GM18498 (cell line): ENCODE results near the gene CAB39.
A peak's percentile ranks its signal among the peaks of the same experiment; 100 is the strongest.

Source experiments
- ATAC-seq: cut with Tn5 transposase; IDR thresholded peaks from one replicate; pipeline ENCODE4 v1.9.1; 2021; ENCODE audit warnings: mild to moderate bottlenecking, moderate library complexity; ENCODE audit not compliant: unreplicated experiment

The CAB39 gene

GRCh38 chr2:230811508-230811907 is 98.9 kb downstream of the CAB39 start:
- ATAC-seq = no peak

- ATAC-seq = no peak
These were observed 99.4 kb downstream of the CAB39 start for GRCh38 chr2:230812033-230812432.

GRCh38 chr2:230814616-230815015 is 102.0 kb downstream of the CAB39 start:
- no peak for ATAC-seq

- no peak for ATAC-seq
These were observed 102.4 kb downstream of the CAB39 start for GRCh38 chr2:230815088-230815487.

- ATAC-seq = no peak
These were observed 104.1 kb downstream of the CAB39 start for GRCh38 chr2:230816735-230817134.

GRCh38 chr2:230819433-230819832 is 106.8 kb downstream of the CAB39 start:
- ATAC-seq = no peak

GRCh38 chr2:230821261-230821990 is 108.8 kb downstream of the CAB39 start:
- no peak for ATAC-seq

- ATAC-seq = no peak
These were observed 109.4 kb downstream of the CAB39 start for GRCh38 chr2:230821991-230822520.

GRCh38 chr2:230823264-230823964 is 110.8 kb downstream of the CAB39 start:
- no peak for ATAC-seq

- peak; percentile 61 for ATAC-seq
These were observed 111.8 kb downstream of the CAB39 start for GRCh38 chr2:230824406-230824978.

GRCh38 chr2:230825354-230825753 is 112.7 kb downstream of the CAB39 start:
- ATAC-seq = no peak

GRCh38 chr2:230827774-230828271 is 115.2 kb downstream of the CAB39 start:
- ATAC-seq = peak; percentile 16

- peak; percentile 55 for ATAC-seq
These were observed 115.8 kb downstream of the CAB39 start for GRCh38 chr2:230828272-230828961.

GRCh38 chr2:230829293-230829692 is 116.7 kb downstream of the CAB39 start:
- no peak for ATAC-seq

- no peak for ATAC-seq
These were observed 117.3 kb downstream of the CAB39 start for GRCh38 chr2:230829959-230830358.

GRCh38 chr2:230830428-230830827 is 117.8 kb downstream of the CAB39 start:
- ATAC-seq = no peak

GRCh38 chr2:230840301-230840700 is 127.7 kb downstream of the CAB39 start:
- ATAC-seq = no peak

- ATAC-seq = no peak
These were observed 129.8 kb downstream of the CAB39 start for GRCh38 chr2:230842473-230842872.

- ATAC-seq = no peak
These were observed 130.5 kb downstream of the CAB39 start for GRCh38 chr2:230843132-230843531.

GRCh38 chr2:230846360-230846759 is 133.7 kb downstream of the CAB39 start:
- ATAC-seq = no peak

- peak; percentile 90 for ATAC-seq
These were observed 135.3 kb downstream of the CAB39 start for GRCh38 chr2:230847883-230848388.
